Activated CD8-positive, alpha-beta T cell treated with anti-CD3 and anti-CD28 coated beads, Interleukin-2, amount 10 ng/mL, durations not matched to agents 7 days and 5 days (primary cell): ENCODE measurements around the gene ATG13. TPM values are rescaled to one million over a fixed set of nuclear protein-coding genes. Genes with fewer than 3 reads are reported as not detected.
A peak's percentile ranks its signal among the peaks of the same experiment; 100 is the strongest.

ENCODE experiments used
- ATAC-seq: fragments of 150-1000 bp; cut with Tn5 transposase; one replicate; pipeline ENCODE4 v1.10.0; 2021; ENCODE audit warnings: moderate library complexity
- CTCF ChIA-PET: fragments of 350-600 bp; sonication (Branson Sonifier 250); formaldehyde crosslinking; loops from one replicate; lab custom pipeline; 2021; ENCODE audit warnings: antibody characterized with exemption; lab: Charles Lee
- POLR2A ChIA-PET: fragments of 350-600 bp; sonication (Branson Sonifier 250); formaldehyde crosslinking; loops from one replicate; lab custom pipeline; 2021; ENCODE audit warnings: antibody characterized with exemption; lab: Charles Lee
- DNase-seq: peaks from one replicate; pipeline ENCODE4 v3.0.0-alpha.2; 2020
- H3K27ac Mint-ChIP-seq: one replicate; pipeline ENCODE4 v1.8.0; 2021; ENCODE audit warnings: mild to moderate bottlenecking, mixed read lengths
- H3K27me3 Mint-ChIP-seq: one replicate; pipeline ENCODE4 v1.8.0; 2021; ENCODE audit warnings: low read depth, mixed read lengths
- H3K36me3 Mint-ChIP-seq: one replicate; pipeline ENCODE4 v1.8.0; 2021; ENCODE audit warnings: low read depth, mixed read lengths
- H3K4me1 Mint-ChIP-seq: one replicate; pipeline ENCODE4 v1.8.0; 2021; ENCODE audit warnings: low read depth, mixed read lengths
- H3K4me3 Mint-ChIP-seq: one replicate; pipeline ENCODE4 v1.8.0; 2021; ENCODE audit warnings: mild to moderate bottlenecking, mixed read lengths
- H3K9me3 Mint-ChIP-seq: one replicate; pipeline ENCODE4 v1.8.0; 2022; ENCODE audit warnings: mixed read lengths; ENCODE audit not compliant: insufficient read depth
- total RNA-seq, 2 experiments: library from RNA; stranded (reverse); gene quantifications; one replicate each; pipeline ENCODE4 v1.2.3, GENCODE V29; 2021

The ATG13 gene
- total RNA-seq, 2 experiments from 2014 or later = 57.8 to 58.4 TPM

DNA sequence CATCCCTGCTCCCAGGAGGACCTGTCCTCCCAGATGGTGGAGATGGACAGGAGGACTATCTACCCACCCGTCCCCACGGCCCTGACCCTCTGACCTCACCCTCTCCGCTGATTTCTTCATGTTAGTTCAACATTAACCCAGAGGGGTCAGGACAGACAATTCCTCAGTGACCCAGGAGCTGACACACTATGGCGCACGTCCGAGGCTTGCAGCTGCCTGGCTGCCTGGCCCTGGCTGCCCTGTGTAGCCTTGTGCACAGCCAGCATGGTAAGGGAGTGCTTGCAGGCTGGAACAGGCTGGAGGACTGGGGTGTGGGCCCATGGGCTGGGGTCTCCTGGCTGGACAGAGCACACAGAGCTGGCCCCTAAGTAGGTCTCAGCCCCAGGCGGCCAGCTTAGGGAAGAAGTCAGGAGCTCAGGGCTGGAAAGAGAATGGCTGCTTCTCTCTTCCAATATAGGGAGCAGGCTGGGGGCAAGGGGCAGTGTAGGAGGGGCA is 101.7 kb downstream of the ATG13 start, which contains the start of gene F2:
Gene F2, plus strand, starts transcription at position 166 of the 495 bp plus-strand sequence. Its CDS starts 23 bp downstream, at position 189.
- Mint-ChIP-seq H3K27me3 (no peaks in the 10 kb centered on the region), H3K9me3 (no peaks in the 10 kb centered on the region), H3K4me1 (peaks cover 8% of the 10 kb centered on the region), H3K27ac (peak within 1 kb of the TSS; percentile 49), H3K4me3 (no peak within 1 kb of the TSS), H3K36me3 (no peaks in the 10 kb centered on the region)
- ChIA-PET POLR2A (no interaction called here), CTCF (no interaction called here)
- DNase-seq = no peak
- no peak for ATAC-seq

DNA sequence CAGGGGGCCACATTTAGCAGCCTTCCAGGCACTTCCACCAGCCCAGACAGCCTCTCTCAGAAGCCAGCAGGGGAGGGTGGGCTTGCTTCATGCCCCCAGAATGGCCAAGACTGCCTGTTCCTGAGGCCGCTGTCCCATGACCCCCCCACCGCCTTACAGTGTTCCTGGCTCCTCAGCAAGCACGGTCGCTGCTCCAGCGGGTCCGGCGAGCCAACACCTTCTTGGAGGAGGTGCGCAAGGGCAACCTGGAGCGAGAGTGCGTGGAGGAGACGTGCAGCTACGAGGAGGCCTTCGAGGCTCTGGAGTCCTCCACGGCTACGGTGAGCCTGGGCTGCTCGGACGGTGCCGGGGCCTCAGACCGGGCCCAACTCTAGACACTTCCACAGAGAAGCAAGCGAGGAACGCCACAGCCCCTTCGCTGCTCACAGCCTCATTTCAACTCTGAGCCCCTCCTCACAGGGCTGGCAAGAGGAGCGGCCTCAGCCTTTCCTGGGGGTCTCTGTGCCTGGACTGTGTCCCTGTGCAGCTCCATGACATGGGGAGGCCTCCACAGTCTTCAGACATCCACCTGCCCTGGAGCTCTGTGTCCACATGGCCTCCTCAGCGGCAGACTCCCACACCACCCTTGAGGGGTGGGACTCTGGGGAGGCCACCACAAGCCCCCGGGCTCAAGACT is 102.3 kb downstream of the ATG13 start:
- Mint-ChIP-seq H3K4me1 (peaks cover 8% of the 10 kb centered on the region), H3K27ac (no peak overlapping the region), H3K36me3 (no peaks in the 10 kb centered on the region), H3K9me3 (no peaks in the 10 kb centered on the region), H3K4me3 (no peak overlapping the region), H3K27me3 (no peaks in the 10 kb centered on the region)
- DNase-seq (no peak), ATAC-seq (no peak)
- ChIA-PET CTCF (no interaction called here), POLR2A (no interaction called here)

DNA sequence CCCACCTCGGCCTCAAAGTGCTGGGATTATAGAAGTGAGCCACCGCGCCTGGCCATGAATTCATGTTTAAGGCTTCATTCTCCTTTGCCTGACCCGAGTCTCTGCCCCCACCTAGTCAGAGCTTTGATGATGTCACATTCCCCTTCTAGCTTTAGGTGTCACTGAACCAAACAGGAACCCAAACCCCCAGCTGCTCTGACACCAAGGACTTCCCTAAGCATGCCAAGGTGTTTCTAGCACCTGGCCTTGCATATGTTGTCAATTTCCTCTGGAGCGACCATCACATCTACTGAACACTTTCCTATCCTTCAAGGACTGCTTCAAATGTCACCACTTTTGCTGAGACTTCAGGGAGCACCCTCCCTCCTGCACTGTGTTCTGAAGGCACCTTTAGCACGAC is 103.9 kb downstream of the ATG13 start:
- POLR2A ChIA-PET = no interaction called here
- Mint-ChIP-seq H3K9me3 (no peaks in the 10 kb centered on the region), H3K36me3 (no peaks in the 10 kb centered on the region), H3K4me3 (no peak overlapping the region), H3K27ac (no peak overlapping the region), H3K4me1 (peaks cover 8% of the 10 kb centered on the region), H3K27me3 (no peaks in the 10 kb centered on the region)
- no peak for DNase-seq
- no peak for ATAC-seq
- CTCF ChIA-PET = no interaction called here

DNA sequence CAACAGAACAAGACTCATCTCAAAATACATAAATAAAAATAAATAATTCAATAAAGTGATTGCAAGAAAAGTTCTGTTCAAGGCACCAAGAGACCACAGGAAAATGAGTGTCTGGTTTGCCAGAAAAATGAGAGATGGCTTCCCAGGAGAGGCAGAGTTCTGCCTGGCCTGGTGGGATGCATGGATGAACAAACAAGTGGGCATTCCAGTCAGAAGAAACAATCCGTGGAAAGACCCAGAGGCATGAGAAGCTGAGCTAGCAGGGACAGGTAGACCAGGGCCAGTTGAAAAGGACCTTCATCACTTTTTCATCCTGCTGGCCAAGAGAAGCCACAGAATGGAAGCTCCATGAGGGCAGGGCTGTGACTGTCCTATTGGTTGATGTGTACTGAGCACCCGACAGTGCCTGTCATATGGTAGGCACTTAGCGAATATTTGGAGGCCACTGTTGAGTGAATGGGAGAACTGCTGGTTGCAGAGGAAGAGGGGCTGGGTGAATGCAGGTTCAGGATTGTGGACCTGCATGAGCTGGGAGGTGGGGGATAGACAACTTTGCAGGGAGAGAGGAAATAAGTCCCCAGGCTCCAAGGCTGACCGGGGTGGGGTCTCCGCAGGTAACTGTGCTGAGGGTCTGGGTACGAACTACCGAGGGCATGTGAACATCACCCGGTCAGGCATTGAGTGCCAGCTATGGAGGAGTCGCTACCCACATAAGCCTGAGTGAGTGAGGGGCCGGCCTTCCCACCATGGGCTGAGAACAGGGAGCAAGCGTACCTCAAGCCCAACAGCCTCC is 105.4 kb downstream of the ATG13 start:
- Mint-ChIP-seq H3K9me3 (no peaks in the 10 kb centered on the region), H3K4me3 (no peak overlapping the region), H3K36me3 (no peaks in the 10 kb centered on the region), H3K27ac (no peak overlapping the region), H3K27me3 (no peaks in the 10 kb centered on the region), H3K4me1 (peaks cover 8% of the 10 kb centered on the region)
- DNase-seq (no peak), ATAC-seq (no peak)
- CTCF ChIA-PET = interaction anchor here (0.6 kb wide), 1 partner anchor 549 kb away, joined by 3 read pairs; no protein-coding TSS in a partner anchor
- POLR2A ChIA-PET = no interaction called here

DNA sequence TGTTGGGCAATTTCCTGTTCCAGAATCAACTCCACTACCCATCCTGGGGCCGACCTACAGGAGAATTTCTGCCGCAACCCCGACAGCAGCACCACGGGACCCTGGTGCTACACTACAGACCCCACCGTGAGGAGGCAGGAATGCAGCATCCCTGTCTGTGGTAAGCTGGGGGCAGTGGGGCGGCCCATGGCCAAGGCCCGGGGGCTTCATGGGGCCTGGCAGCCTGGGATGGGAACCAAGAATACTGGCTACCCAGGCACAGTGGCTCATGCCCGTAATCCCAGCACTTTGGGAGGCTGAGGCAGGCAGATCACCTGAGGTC is 106.0 kb downstream of the ATG13 start:
- ChIA-PET POLR2A (no interaction called here), CTCF (no interaction called here)
- H3K27ac Mint-ChIP-seq = no peak overlapping the region
- H3K9me3 Mint-ChIP-seq = no peaks in the 10 kb centered on the region
- ATAC-seq (no peak), DNase-seq (no peak)
- H3K4me1 Mint-ChIP-seq = peaks cover 4% of the 10 kb centered on the region
- H3K36me3 Mint-ChIP-seq = no peaks in the 10 kb centered on the region
- H3K4me3 Mint-ChIP-seq = no peak overlapping the region
- no peaks in the 10 kb centered on the region for H3K27me3 Mint-ChIP-seq

DNA sequence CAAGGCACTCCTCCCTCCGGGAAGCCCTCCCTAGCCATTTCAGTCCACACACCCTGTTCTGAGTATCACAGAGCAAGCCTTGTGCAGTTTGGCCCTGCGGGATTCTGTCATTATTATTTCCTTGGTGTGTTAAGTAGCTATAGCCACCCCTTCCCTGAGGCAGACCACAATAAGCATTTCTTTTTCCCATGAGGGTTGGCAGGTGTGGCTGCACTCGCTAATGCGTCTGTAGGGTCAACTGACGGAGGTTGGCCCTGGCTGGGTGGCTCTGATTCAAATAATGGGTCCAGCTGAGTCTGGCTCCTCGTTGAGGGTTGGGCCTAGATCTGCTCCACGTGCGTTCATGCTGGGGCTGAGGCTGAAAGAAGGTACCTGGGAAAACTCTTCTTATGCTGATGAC is 106.7 kb downstream of the ATG13 start:
- no peaks in the 10 kb centered on the region for H3K36me3 Mint-ChIP-seq
- ChIA-PET POLR2A (no interaction called here), CTCF (no interaction called here)
- H3K4me1 Mint-ChIP-seq = no peaks in the 10 kb centered on the region
- H3K9me3 Mint-ChIP-seq = no peaks in the 10 kb centered on the region
- ATAC-seq = no peak
- no peaks in the 10 kb centered on the region for H3K27me3 Mint-ChIP-seq
- DNase-seq = no peak
- H3K4me3 Mint-ChIP-seq = no peak overlapping the region
- H3K27ac Mint-ChIP-seq = no peak overlapping the region

Other genes with a start within 250 kb of the ATG13 start
- gene MDK, start 235.9 kb upstream of the ATG13 start, total RNA-seq = 1 to 10 TPM; 6.9 to 7.4 TPM
- gene CHRM4, start 225.8 kb upstream of the ATG13 start, total RNA-seq = under 1 TPM; 0.37 TPM
- 10 to 100 TPM; 34.0 to 35.1 TPM for gene AMBRA1, start 23.5 kb upstream of the ATG13 start, total RNA-seq
- 1 to 10 TPM; 5.0 to 6.7 TPM for gene HARBI1, start 326 bp upstream of the ATG13 start, total RNA-seq
- 10 to 100 TPM; 69.1 to 71.3 TPM for gene ARHGAP1, start 83.1 kb downstream of the ATG13 start, total RNA-seq
- 10 to 100 TPM; 15.8 to 16.1 TPM for gene ZNF408, start 83.5 kb downstream of the ATG13 start, total RNA-seq
- under 1 TPM in 1 of 2 experiments, not detected in 1; 0.16 TPM for gene F2, start 101.7 kb downstream of the ATG13 start, total RNA-seq
- gene CKAP5, start 228.7 kb downstream of the ATG13 start, total RNA-seq = 100 to 1,000 TPM; 174 to 176 TPM